HuH-7 (cell line): ENCODE results near the gene FAM20B.
"Not testable (repeated sequence)": the region's sequence is repeated elsewhere in the genome, so short reads cannot be mapped to it uniquely, and the experiment has no call there.

Experiments used
- DNase-seq: peaks from one replicate; pipeline ENCODE4 v3.0.0; 2011; ENCODE audit warnings: low spot score

Gene FAM20B

GRCh38 chr1:179023946-179024650 is 1.6 kb upstream of the FAM20B start:
- no peak for DNase-seq

- peak; percentile 75 for DNase-seq
Measured at GRCh38 chr1:179025975-179026812, 500 bp downstream of the FAM20B start.

DNA sequence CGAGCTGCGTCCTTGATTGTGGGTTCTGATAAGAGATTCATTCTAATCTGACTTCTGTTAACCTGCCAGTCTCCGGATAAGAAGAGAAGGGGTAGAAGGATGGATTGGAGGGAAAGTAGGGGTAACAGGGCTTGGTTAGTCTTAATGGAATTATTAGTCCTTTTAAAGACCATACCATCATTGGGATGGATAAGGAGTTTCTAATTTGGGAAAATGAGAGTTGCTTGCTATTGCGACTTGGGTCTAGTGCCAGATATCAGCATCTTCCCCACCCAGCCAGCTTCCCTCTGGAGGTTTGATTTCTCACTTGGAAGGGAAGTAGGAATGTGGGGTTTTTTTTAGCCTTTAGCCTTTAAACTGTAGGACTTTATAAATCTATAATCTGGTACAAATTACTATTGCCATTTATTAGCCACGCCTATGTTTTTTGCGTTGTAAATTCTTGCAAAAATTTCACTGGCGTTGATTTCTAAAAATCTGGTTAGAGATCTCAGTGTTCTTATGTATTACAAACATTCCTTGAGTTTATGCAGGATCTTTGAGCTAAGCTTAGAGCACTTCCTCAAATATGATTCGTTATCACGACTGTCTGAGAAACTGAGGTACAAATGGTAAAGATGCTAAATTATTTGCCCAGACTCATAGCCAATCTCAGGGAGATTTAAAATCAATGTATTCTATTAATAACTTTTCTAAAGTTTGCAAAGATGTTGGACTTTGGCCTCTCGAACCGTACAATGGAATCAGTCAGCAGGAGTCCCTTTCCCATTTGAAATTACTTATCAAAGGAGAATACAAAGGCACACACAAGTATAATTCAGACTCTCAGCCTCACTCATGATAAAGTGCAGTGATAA is 1.3 kb downstream of the FAM20B start:
- DNase-seq: no peak

DNA sequence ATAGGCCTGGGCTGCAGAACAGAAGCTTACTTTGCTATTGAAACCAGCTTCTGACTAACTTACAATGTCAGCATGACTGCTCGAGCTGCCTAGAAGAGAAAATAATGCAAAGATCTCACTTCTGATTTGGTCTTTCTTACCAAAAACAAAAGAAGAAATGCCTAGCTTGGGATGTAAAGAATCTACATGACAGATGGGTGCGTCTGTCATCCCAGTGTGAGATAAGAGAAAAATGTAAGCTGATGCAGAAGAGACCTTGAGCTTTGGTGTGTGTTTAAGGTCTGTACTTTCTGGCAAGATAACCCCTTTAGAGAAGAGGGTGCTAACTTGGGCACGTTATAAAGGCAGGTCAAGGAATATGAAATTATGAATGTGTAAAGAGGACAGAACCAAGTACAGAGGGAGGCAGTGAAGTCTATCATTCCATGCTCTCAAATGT is 3.6 kb downstream of the FAM20B start:
- DNase-seq: no peak

- DNase-seq: no peak
Measured at GRCh38 chr1:179030130-179030529, 4.4 kb downstream of the FAM20B start.

GRCh38 chr1:179030683-179031082 is 5.0 kb downstream of the FAM20B start:
- no peak for DNase-seq

DNA sequence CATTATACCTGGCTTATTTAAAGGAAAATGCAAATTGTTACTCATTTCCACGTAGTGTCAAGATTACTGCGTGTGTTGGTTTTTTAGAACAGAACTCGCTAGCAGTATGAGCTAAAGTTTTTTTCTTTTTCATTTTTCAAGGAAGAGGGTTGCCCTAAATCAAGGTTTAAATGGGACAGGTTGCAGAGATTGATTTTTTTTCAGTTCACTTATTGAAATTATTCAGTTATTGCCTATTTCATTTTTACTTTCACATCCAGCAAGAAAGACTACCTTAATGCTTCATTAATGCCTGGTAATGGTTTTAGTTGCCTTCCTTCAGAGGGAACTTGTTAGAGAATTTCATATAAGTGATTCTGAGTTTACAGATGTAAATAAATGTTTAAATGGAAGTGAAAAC is 5.6 kb downstream of the FAM20B start:
- no peak for DNase-seq

DNA sequence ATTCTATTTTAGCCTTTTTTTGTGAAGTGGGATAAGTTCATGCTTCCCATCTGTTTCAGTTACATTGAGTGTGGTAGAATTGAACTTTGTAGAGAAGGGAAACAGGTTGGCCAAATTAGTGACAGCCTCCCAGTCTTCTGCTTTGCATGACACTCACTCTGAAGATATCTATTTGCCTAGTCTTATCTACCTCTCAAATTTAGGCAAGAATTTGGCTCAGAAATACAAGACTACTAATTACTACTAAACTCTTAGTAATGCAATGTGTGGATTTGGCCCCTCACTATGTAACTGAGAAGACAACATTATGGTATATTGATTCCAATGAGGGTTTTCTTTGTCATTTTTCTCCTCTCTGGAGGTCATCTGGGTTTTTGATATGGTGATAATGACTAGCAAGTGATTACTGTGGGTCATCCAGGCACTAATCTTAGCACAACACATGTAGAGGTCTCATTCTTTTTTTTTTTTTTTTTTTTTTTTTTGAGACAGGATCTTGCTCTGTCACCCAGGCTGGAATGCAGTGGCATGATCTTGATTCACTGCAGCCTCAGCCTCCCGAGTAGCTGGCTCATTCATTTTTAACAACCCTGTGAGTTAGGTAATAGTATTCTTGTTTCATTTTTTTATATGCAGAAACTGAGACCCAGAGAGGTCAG is 6.3 kb downstream of the FAM20B start:
- no peak for DNase-seq

DNA sequence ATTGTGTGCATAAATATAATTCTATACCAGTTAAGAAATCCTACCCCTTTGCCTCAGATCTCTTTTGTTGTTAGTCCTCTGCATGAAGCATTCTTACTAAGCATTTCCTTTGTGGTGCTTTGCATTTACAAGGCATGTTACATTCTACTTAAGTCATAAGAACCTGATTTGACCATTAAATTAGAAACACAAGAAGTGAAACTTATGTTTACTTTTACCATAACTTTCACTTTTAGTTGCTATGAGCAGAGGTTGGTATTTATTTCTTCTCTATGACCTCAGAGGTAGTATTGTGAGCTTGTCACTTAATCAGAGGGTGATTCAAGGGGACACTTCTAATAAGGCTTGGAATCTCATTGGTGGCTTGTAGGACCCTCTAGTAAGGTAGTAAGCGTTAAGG is 9.0 kb downstream of the FAM20B start:
- DNase-seq: no peak

DNA sequence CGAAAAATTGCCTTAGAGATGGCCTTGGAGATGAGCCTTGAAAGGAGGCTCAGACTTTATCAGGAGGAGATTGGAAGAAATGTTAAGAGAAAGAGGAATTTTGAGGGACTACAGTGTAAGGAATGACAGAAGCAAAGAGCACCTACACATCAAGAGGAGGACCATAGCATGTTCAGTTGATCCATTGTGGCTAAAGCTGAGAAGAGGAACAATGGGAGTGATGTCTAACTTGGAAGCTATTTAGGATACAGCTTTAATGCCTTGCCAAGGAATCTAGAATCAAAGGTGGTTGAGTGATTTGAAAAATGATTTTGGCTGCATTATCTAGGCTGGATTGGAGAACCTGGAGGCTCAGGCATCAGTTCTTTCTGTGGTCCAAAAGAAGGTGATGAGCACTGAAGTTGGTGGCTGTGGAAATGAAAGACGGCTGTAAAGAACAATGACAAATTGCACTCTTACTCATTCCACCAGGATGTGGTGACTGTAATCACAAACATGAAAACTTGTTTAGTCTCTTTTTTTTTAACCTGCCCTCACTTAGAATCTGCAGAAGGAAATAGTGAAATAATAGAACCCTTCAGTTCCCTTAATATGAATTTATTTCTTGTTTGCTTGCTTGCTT is 11.3 kb downstream of the FAM20B start:
- DNase-seq: no peak

DNA sequence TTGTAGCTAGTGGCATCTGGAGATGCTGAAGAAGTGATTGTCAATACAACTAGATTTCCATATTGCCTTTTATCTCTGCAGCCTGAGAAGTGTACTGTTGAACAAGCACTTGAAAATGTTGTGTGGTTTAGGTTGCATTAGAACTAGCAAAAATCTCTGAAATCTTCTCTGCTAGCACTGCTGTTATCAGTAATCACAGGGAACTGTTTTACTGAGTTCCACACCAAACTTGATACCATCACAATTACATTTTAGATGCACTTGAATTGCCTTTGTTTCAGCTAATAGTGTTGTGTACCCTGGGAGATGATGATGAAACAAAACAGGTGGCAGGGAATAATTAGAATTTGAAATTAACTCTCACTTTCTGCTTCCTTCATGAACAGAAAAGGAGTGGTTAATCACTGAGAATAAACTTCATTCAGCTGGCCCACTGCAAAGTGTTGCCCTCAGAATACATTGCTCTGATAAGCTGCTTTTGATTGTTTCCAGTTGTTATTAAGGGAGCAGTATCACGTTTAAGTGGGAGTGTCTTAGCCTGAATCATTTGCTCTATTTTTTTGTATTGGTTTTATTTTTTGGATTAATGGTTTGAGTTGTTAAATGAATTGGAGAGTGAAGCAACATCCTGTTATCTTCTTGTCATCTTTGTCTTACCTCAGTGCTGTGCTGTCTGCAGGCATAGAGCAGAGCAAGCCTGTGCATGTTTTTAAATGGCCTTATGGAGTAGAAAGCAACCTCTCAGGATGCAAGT is 13.0 kb downstream of the FAM20B start:
- no peak for DNase-seq

GRCh38 chr1:179039502-179040174 is 13.9 kb downstream of the FAM20B start:
- not testable (repeated sequence) for DNase-seq

- not testable (repeated sequence) for DNase-seq
Measured at GRCh38 chr1:179040175-179040551, 14.5 kb downstream of the FAM20B start.

DNA sequence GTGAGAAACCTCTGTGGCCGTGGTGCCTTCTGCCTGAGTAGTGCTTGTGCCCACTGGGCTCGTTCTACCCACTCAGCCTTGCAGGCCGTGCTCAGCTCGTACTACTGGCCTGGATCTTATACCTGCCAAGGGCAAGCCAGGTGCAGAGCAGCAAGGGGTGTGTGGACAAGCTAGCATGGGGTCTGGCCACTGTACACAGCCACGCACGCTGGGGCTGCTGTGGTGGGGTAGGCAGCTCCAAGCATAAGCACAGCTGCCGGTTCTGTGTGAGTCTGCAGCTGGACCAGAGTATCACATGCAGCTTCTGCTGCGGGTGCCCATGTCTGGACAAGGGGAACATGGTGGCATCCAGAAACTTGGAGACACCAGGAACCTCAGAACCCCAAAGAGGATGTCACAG is 16.4 kb downstream of the FAM20B start:
- no peak for DNase-seq

DNA sequence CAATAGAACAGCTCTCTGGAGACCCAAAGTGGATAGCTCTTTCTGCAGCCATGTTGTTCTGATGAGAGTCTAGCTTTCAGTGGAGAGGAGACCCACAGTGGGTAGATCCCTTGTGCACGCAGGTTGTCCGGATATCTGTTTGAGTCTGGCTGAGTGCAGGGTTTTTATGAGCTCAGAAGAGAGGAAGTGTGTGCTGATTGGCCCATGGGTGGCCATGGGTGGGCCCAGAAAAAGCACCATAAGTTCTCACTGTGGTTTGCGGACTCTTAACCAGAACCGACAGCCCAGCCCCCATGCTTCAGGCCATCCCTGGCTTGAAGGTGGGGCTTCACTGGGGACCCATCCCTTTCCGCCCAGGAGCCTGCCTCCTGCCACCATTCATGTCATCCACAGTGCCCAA is 17.0 kb downstream of the FAM20B start:
- no peak for DNase-seq

DNA sequence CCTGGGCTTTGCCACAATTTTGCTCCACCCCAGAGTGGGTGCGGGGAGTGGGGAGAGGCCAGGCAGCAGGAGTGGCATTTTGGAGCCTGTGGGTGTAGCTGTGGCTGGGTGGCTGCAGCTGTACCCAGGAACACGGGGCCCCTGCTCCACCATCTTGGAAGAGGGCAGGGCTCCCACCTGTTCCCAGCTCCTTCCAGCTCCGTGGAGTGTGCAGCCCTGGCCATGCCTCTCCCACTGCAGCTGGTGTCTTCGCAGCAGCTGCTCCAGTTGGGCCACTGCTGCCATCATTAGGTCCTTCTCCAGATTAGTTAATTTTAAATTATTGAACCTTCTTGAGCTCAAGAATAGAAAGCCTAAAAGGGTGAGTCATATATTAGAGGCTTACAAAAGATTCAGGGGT is 17.6 kb downstream of the FAM20B start:
- no peak for DNase-seq

- no peak for DNase-seq
Measured at GRCh38 chr1:179043907-179044306, 18.2 kb downstream of the FAM20B start.

DNA sequence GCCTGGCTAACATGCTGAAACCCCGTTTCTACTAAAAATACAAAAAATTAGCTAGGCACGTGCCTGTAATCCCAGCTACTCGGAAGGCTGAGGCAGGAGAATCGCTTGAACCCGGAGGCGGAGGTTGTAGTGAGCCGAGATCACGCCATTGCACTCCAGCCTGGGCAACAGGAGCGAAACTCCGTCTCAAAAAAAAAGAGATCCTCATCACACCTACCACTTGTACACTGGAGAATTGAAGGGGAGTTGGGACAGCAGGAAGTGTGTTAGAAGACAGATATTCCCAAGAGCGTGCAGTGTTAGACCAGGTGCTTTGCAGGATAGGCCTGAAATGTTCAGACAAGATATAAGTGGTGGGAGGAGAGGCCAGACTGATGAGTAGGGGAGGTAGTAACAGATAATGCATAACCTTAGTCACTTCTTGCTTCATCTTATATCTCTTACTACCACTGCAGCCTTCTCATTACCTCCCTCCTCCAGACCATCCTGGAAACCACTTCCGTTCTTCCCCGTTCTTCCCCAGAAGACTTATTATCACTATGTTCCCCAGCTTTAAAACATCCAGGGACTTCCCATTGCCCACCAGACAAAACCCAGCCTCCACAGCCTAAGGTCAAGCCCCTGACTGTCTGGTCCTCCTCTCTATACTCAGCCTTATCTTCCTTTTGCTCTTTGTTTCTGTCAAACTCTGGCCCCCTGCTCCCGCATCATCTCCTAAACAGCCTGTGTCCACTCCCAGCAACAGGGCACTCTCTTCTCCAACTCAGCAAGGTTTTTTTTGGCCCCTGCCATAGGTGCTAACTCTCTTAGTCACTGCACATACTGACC is 21.3 kb downstream of the FAM20B start:
- DNase-seq: no peak

DNA sequence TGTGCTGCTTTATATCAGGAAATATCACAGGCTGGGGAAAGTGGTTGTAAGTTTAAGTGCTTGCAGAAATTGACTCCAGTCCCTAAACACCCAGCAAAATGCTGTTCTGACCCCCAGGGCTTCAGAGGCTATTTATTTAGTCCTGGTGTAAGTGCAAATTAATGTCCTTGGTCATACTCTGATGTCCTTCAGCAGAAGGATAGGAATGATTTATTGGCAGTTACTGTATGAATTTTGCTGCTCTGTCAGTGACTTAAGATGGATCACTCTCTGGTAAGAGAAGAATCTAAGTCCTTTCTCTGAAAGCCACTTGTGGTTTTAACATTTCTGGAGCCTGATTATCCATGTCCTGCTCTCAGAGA is 21.9 kb downstream of the FAM20B start:
- DNase-seq: no peak
